DMS79 (cell line): ENCODE data around the gene TLE4.
"Not testable (repeated sequence)": the region's sequence is repeated elsewhere in the genome, so short reads cannot be mapped to it uniquely, and the experiment has no call there.

Experiments
- DNase-seq: peaks from one replicate; lab custom pipeline; 2025; lab: John Stamatoyannopoulos, UW

TLE4 gene

DNA sequence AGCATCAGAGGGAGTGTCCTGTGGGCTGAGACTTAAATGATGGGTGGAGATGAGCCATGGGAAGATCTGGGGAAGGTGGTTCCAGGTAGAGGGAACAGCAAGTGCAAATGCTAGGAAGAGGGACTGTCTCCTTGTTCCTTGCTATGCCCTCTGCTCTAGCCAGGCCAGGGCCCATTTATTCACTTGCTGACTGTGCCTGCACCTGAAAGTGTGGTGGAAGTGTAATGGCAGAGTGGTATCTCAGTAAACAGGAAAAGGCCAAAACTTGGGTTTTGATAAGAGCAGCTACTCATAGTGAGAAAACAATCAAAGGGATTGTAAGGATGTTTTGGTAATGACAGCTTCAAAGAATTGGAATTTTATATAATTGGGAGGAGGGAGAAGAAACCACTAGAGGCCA, 32.4 kb downstream of the TLE4 start:
- no peak for DNase-seq

DNA sequence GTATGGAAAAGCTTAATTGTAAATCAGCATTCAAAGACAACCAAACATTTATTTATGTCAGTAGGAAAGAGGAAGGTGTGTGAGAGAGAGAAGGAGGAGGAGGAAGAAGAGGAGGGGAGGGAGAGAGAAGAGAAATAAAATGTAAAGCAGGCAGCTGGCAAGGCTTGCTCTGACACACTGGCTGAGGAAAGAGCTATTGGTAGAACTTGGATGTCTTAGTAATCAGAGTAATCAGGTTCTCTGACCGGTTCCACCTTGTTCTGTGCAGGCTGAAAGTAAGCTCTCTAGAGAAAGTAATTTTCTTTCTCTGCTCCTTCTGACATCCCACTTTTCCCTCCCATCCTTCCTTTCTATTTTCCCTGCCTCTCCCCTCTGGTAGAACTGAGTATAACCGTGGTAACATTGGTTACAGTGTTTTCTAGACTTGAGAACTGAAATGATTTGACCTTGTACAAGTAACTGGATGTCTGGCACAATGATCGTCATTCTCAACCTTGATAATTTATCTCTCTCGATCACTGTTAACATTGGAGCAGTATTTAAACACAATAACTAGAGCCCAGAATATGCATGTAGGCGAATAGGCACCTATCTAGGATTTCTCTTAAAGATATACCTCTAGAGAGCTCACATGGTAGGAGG, 33.3 kb downstream of the TLE4 start:
- no peak for DNase-seq

DNA sequence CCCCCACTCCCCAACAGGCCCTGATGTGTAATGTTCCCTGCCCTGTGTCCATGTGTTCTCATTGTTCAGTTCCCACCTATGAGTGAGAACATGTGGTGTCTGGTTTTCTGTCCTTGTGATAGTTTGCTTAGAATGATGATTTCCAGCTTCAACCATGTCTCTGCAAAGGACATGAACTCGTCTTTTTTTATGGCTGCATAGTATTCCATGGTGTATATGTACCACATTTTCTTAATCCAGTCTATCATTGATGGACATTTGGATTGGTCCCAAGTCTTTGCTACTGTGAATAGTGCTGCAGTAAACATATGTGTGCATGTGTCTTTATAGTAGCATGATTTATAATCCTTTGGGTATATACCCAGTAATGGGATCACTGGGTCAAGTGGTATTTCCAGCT, 34.8 kb downstream of the TLE4 start:
- not testable (repeated sequence) for DNase-seq

DNA sequence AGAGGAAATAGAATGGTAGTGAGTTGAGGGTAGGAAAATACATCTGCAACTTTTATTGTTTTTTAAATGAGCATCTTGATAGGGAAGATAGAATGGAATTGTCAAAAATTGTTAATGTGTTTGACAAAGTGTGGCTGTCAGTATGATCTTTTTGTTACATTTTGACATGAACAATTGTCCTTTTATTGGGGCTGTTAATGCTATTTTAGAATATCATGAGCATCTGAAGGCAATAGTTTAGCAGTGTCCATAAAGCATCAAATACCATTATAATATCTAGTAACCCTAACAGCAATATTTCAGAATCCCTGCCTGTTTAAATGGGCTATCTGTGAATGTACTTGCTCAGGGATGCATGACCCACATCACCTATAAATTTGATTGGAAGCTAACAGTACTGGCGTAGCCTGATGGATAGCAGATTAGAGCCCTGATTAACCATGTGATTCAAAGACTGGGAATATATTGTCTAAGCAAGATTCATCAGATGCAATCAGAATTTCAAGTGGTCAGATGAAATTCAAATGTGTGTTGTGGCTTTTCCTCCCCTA, 37.8 kb downstream of the TLE4 start:
- DNase-seq: no peak

DNA sequence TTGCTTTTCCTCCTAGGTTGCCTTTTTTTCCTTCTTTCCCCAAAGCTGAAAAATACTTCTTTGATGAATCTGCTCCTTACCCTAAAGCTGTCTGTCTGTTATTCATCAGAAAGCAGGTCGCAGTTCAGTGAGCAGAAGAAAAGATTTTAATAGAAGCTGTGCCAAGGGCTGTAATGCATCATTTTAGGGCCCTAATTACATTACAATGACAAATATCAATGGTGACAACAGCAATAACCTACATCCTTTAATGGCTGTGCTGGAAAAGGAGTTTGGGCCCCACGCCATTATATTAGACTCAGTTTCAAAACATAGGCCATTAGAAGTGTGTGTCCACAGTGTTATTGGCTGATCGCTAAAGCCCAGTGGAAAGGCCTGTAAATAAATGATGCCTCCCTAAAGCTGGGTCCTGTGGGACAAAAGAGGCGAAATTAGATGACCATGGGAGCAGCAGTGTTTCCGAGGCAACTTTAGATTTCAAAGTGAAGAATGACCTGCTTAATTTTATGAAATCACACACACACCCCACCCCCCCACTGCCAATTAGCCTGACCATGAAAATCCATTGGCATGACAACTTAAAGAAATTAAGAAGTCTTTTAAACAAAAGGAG, 38.4 kb downstream of the TLE4 start:
- DNase-seq: no peak

DNA sequence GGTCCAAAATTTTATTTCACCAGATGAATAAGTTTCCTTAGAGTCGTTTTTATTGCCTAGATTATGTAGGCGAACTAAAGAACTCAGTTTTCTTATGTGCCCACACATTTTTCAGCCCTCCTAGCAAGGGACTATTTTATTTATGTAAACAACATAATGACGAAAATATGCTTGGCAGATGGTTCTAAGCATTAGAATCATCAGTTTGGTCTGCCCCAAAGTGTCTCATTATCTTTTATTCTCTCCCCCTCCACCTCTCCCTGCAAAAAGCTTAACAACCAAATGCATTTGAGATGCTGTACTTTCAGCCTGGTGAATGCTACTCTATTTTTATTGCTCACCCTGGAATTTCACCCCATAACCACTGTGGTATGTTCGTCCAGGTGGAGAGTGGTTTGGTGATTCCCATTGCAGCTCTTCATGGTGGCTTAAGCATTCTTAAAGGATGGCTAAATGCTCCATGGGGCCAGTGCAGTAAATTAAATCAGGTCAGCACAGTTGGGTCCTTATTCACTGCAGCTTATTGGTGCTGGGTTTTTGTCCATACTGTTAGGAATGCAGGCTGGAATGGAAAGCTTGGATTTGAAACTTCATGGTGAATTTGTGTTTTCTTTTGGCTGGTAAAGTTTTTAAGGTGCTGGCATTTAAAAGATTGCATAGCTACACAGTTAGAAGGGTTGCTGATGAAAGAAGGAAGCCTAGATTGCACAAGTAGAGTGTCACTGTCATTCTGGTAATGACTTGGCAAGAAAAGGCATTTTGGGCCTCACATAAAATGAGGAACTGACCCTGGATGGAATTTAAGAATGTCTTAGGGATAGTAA, 39.2 kb downstream of the TLE4 start:
- no peak for DNase-seq

DNA sequence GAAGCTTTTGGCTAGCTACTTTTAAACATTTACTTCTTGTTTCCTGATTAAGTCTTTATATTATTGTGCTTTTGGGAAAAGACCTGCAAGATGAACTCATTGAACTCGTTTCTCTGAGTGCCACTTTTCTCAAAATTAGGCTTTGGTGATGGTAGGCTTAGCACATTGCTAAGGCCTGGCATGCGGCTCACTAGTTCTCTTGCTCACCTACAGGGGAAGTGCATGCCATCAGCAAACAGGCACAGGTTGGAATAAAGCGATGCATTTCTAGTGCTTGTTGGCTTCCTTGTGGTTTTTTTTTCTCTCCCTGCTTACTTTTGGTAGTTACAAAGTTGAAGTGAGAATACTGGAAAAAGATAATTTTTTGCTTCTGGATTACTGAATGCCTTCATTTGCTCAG, 41.4 kb downstream of the TLE4 start:
- no peak for DNase-seq

DNA sequence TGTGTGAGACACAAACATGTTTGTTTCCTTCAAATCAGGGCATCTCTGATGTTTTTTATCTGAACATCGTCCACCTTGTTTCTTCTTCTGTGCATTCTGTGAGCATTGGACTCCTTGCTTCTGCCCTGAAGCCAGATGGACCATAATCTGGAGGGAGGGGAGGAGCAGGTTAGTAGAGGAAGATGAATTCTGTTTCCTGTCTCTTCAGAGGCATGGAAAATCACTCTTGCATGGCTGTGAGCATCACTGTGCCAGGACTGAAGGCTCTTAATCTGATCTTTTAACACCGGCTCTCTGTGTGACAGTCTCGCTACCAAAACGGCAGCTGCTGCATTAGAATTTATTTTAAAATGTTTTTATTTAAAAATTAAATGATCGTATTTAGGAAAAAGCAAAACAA, 43.3 kb downstream of the TLE4 start:
- no peak for DNase-seq

DNA sequence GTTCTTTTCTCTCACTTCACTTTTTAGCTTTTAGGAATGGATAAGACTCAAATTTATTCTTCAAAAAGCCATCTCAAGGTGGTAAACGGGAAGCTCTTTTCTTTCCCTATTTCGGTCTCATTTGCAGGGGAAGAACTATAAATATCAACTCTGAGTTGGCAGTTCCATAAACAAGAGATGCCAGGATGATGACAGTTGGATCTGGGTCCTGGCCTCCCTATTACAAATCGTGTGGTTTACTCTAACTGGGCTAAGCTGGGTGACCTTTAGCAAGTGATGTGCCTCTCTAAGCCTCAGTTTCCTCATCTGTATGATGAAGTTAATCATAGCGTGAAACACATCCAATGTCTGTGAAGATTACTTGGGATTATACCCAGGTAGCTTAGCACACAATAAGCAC, 44.2 kb downstream of the TLE4 start:
- DNase-seq: no peak

DNA sequence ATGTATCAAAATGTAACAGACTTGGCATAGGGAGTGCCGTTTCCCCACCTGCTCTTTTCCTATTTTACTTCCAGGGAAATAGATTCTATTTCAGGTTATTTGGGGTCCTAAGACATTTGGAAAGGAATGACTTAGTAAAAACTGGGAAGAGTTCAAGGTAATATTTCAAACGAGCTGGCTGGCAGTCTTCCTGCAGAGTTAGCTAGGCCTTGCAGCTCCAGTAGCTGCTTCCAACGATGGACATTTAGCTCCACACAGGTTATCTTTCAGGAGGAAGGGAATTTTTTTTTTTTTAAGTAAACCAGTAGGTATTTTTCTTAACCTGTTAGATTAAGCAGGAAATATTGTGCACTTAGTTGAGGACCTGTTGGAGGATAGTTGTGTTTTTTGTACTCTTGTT, 45.2 kb downstream of the TLE4 start:
- no peak for DNase-seq

DNA sequence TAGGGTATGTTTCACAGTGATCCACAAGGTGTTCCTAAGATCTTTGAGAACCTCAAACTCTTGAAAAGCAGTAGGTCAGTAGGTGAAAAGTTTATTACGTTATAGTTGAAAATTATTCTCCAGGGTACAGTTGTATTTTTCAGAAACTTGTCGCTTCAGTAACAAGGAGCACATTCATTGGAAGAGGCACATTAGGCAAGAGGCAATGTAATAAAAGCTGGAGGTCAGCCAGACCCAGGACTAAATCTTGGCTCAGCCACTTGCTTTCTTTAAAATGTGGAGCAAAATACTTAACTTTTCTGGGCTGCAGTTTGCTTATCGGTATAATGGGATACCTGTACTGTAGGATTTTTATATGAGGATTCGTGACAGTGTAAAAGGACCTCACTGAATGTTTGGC, 45.6 kb downstream of the TLE4 start:
- DNase-seq: peak; percentile 11

DNA sequence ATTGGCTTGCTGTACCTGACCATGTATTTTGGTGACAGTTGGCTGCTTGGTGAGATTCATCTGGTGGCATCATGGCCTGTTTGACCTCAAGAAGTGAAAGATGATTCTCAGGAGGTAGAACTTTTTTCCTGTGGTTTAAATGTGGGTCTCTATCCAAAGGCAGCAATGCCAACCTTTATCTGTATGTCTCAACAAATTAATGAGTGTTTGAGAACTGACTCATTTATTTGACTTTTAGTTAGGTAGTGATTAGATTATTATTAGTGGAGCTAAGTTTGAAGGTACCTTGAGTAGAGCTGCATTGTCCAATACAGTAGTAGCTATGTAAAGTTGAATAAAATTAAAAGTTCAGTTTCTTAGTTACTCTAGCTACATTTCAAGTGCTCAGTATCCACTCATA, 48.2 kb downstream of the TLE4 start:
- DNase-seq: no peak

DNA sequence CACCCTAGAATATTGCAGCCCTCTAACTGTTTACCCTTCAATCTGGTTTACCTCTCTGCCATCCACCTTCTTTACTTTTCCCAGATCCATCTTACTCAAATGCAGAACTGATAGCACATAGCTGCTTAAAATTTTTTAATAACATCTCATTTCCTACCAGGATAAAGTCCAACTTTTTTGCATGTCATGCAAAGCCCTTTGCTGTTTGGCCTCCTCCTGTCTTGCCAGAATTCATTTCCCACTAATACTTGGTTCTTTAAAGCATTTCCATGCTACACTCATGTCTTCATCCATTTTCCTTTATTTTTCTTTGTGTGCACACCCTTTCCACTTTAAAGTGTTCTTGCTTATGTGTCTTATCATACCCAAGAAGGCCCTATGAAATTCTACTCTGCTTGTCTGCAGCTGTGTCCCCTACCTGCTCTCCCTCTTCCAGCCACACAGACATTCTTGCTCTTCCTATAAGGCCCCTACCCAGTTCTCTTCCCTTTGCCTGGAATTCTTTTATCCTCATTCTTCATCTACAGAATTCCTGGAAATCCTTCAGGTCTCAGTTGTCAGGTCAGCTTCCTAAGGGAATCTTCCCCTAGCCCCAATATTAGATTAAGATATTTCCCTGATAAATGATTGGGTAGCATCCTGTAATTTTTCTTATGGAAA, 50.3 kb downstream of the TLE4 start:
- DNase-seq: no peak

DNA sequence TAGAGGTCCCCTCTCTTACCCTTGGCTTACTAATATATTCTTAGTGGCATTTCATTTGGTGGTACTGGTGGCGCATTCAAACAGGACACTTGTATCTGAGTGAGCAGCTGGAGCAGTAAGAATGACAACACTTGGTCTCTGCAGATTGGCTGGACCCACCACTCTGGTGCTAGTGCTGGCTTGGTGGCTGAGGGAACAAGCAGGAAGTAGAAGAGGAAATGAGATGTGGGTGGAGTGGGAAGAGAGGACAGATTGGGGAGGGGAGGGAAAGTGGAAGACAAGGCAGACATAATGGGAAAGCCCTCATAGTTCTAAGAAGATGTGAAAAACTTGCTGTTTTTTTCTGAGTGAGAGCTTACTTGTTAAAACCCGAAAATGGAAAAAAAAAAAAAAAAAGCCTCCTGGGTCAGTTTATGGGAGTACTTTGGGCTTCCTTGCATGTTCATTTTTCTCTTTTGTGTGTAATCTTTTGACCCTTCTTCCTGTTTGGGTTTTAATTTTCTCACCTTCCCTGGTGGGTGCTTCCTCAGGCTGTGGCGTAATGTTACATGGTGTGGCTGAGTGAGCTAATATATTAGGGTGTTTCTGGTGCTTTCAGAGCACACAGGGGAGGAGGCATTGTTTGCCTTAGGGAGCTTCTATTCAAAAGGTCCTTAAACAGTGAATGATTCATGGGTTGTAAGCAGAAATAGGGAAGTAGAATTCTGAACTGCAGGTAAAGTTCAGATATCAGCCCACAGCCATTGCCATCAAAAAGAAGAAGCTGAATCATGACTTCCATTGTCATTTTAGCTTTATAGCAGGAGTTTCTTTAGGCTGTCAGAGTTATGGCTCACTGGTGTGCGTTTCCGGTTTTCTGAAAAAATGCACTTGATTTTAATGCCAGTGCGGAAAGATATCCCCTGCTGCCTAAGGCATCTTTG, 52.3 kb downstream of the TLE4 start:
- DNase-seq: no peak

DNA sequence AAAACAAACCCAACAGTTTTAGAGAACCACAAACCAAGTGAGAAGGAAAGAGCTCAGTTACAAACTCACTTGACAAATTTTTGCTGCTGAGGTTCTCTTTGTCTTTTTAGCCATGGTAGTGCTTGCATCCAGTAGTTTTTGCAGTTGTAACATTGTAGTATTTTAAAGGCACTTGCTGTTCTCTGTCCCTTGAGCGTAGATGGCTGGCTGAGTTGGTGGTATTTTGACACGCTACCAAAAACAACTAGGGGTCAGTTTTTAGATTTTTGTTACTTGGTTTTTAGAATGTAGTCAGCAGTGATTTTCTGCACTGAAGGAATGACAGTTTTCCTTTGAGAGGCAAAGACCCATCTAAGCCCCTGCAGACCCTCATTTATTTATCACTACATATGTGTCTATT, 58.0 kb downstream of the TLE4 start:
- DNase-seq: no peak

DNA sequence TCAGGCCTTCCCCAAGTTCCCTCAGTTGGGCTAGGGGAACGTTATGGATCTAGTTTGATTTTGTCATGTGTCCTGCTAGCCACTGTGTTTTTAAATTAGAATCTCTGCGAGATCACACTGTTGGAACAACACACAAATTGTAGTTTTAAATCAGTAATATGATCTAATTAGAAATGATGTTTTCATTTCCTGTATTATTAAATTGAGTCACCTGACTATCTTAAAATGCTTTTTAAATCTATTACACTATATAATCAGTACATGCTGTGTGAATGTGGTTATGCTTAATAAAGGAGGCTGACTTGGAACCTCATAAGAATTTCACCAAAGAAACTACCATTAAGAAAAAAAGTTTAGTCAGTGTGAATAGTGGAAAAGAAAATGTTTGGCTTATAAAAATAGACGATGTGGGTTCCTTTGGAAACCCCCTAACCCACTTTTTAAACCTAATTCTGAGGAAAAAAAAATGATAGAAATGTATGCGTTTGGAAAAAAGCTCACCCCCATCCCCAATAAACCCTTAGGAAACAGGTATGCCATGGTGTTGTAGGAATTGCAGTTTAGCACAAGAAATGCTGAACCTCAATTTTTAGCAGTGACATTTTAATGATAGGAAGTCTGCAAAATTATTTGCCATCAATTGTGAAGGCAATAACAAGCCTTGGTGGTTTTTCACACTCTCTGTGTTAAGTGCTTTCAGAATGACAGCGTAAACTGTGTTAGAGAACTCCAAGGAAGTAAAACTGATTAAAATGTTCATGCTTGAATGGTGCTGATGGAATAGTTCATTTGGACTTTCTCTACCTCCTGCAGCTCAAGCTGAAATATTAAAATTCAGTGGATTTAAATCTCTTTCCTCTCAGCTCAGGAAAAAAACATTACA, 59.0 kb downstream of the TLE4 start:
- DNase-seq: no peak

DNA sequence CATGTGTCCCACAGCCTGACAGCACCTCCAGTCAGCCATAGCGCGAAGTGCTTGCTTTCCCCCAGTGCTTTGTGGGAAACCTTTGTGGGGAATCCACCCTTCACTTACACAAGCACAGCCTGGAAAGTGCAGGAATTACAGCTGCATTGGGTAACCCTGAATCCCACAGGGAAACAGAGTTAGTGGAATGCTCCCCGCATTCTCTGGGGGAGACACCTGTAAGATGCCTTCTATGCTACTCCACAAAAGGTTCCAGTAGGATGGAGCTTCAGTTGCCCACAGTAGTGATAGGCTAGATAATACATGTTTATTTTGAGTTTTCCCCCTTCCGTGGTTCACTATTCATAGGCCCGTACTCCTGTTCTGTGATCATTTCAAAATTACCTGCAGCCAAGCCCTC, 60.3 kb downstream of the TLE4 start:
- no peak for DNase-seq

DNA sequence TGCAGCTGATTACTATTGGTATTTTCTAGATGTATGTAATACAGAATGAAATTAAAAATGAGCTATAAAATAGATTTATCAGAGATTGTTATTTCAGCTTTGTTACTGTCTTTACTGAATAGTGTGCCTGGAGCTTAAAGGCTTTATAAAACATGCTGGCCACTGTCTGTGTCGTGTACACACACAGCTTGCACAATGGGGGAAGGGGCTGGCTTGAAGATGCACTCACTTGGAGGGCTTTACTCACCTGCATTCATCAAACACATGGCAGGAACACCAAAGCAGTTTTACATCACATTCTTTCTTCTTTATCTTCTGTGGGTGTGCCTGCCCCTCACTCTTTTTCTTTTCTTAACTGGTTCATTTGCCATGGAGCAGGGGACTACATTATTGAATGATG, 60.9 kb downstream of the TLE4 start:
- no peak for DNase-seq

DNA sequence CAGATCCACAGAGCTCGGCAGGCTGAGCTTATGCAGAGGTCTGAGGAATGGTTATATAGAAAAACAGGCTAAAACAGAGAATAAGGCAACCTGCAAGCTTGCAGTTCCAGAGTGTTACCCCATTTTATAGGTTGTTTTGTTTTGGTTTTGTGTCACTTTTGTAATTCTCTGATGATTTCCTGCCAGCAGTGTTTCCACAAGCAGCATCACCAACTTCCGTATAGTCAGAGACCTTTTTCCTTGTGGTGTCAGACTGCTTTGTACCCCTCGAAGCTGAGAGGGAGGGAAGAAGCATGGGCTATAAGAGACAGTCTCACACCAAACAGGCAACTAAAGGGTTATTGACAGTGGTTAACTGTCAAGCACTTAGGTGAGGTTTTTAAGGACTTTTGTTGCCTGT, 61.8 kb downstream of the TLE4 start:
- no peak for DNase-seq

DNA sequence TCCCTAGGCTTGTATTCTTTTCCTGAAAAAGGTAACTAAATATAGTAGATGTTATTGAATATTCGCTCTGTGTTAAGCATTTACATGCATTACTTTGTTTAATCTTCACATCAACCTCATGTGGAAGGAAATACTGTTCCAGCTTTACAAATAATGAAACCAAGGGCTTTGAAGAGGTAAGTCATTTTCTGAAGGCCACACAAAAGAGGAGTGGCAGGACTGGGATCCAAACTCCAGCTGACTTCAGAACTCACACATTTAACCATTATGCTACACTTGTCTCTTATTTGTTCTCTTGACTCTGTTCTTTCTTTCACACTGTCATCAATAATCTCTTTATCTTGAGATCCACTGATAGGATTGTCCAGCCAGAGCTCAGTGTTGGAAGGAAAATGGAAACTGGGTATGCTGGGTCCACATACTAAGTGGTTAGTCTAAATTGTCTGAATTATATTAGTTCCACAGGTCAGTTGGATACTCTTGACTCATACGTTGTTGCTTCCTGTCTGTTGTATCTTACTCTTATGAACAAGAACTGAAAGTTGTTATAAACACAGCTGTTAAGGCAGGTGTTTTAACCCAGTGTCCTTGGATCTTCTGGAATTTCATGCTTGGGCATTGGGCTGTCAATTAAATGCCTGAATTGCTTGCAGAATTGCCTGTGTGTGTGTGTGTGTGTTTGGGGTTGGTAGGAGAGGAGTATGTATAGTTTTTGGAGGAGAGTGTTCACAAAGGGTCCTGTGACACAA, 65.6 kb downstream of the TLE4 start:
- no peak for DNase-seq
